K562 (cell line): ENCODE measurements around the gene SLCO3A1. TPM values are rescaled to one million over a fixed set of nuclear protein-coding genes. Genes with fewer than 3 reads are reported as not detected.

Experiments
- ATAC-seq: fragments of 200-7000 bp; cut with Tn5 transposase; 3 replicates; pipeline ENCODE4 v1.9.1; 2020; ENCODE audit warnings: moderate library complexity
- BruUV-seq: library from RNA; stranded (reverse); fragments of 400-500 nt; replicated peaks from 2 replicates; lab custom pipeline; 2021; lab: Mats Ljungman, UMichigan
- CTCF ChIA-PET: fragments of 300-600 bp; formaldehyde crosslinking; extraction: SDS; loops from one replicate; lab custom pipeline; 2021; ENCODE audit warnings: low intra/inter-chr PET ratio; lab: Yijun Ruan, JAX
- POLR2A ChIA-PET: fragments of 300-600, 350-650 bp; sonication (Branson Sonifier 250); formaldehyde crosslinking; extraction: SDS; loops from one replicate; lab custom pipeline; 2021; ENCODE audit warnings: antibody characterized with exemption, inconsistent platforms; lab: Yijun Ruan, JAX
- DNase-seq, 4 experiments: peaks; one replicate each; pipeline versions ENCODE4 v3.0.0 to v3.0.0-alpha.2; 2011 to 2018; ENCODE audit warnings: low spot score in 3 of 4, mixed read lengths in 3 of 4; ENCODE audit errors: extremely low read depth in 1 of 4
- FAIRE-seq: peaks from 2 replicates; lab custom pipeline; 2011; peaks lifted over from hg19 to GRCh38; lab: Jason Lieb, UNC
- H2AFZ ChIP-seq: 2 replicates; pipeline ENCODE4 v1.6.0; 2011; ENCODE audit warnings: low read depth, low read length, control low read depth, inconsistent platforms
- H3K27ac ChIP-seq: fragments of 200-600 bp; 3 replicates; pipeline ENCODE4 v1.8.0; 2011; ENCODE audit warnings: low read depth, mild to moderate bottlenecking, control low read depth, inconsistent platforms, low read length, moderate library complexity, mixed read lengths; ENCODE audit errors: extremely low read depth
- H3K27me3 ChIP-seq, 2 experiments: fragments of 300-600 bp in 1 of 2; 2 replicates in 1 of 2; 3 replicates in 1 of 2; pipeline versions ENCODE4 v1.6.0 to v1.8.0; 2011; ENCODE audit warnings: inconsistent platforms in 2 of 2, low read length in 2 of 2, mild to moderate bottlenecking in 1 of 2, mixed read lengths in 1 of 2, moderate library complexity in 1 of 2; ENCODE audit not compliant: control insufficient read depth in 2 of 2, insufficient read depth in 2 of 2
- H3K36me3 ChIP-seq: fragments of 300-600 bp; 3 replicates; pipeline ENCODE4 v1.8.0; 2011; ENCODE audit warnings: mild to moderate bottlenecking, low read length, inconsistent platforms; ENCODE audit not compliant: control insufficient read depth, insufficient read depth
- H3K4me1 ChIP-seq, 2 experiments: fragments of 200-600 bp in 1 of 2; replicated peaks in 1 of 2; 2 replicates in 1 of 2; 3 replicates in 1 of 2; pipeline versions ENCODE4 v1.5.1 to v1.8.0; 2011; ENCODE audit warnings: inconsistent platforms in 2 of 2, low read length in 2 of 2, mild to moderate bottlenecking in 1 of 2, mixed read lengths in 1 of 2, moderate library complexity in 1 of 2; ENCODE audit not compliant: control insufficient read depth in 2 of 2, insufficient read depth in 2 of 2
- H3K4me2 ChIP-seq: 2 replicates; pipeline ENCODE4 v1.6.1; 2011; ENCODE audit warnings: low read length, control low read depth, inconsistent platforms, mixed read lengths; ENCODE audit not compliant: insufficient read depth
- H3K4me3 ChIP-seq: fragments of 200-600 bp; sonication (generic), shearing (Covaris generic); 2 replicates; pipeline ENCODE4 v1.5.1; 2016; ENCODE audit warnings: control low read depth, inconsistent platforms
- H3K79me2 ChIP-seq: fragments of 200-600 bp; 3 replicates; pipeline ENCODE4 v1.8.0; 2011; ENCODE audit warnings: low read length, inconsistent platforms; ENCODE audit not compliant: control insufficient read depth, insufficient read depth
- H3K9ac ChIP-seq, 2 experiments: 2 replicates each; pipeline versions ENCODE4 v1.6.0 to v1.6.1; 2011; ENCODE audit warnings: low read depth in 2 of 2, low read length in 2 of 2, control low read depth in 1 of 2, inconsistent platforms in 1 of 2, mild to moderate bottlenecking in 1 of 2, mixed read lengths in 1 of 2; ENCODE audit not compliant: insufficient read depth in 1 of 2
- H3K9me1 ChIP-seq: one replicate; pipeline ENCODE4 v1.6.0; 2011; ENCODE audit warnings: inconsistent platforms, mild to moderate bottlenecking, low read length, moderate library complexity; ENCODE audit not compliant: control insufficient read depth, insufficient read depth
- H3K9me3 ChIP-seq: replicated peaks from 2 replicates; pipeline ENCODE4 v1.5.1; 2011; ENCODE audit warnings: low read depth, low read length, inconsistent platforms; ENCODE audit not compliant: control insufficient read depth, insufficient read depth
- H4K20me1 ChIP-seq: replicated peaks from 2 replicates; pipeline ENCODE4 v1.6.1; 2011; ENCODE audit warnings: low read length, inconsistent platforms, mixed read lengths; ENCODE audit not compliant: control insufficient read depth, insufficient read depth
- CBFB ChIP-seq: sonication (generic); formaldehyde crosslinking; IDR thresholded peaks from 2 replicates; pipeline ENCODE4 v1.4.0; 2020; ENCODE audit warnings: mild to moderate bottlenecking, missing genetic modification reagents
- DACH1 ChIP-seq: fragments of 450-650 bp; IDR thresholded peaks from 2 replicates; pipeline ENCODE4 v1.6.1; 2018; ENCODE audit not compliant: partially characterized antibody
- FOXJ2 ChIP-seq: fragments of 200-800 bp; sonication (Bioruptor generic); IDR thresholded peaks from 2 replicates; pipeline ENCODE4 v1.6.1; 2016; ENCODE audit warnings: missing genetic modification characterization, missing compliant biosample characterization
- NCOA6 ChIP-seq: fragments of 450-650 bp; IDR thresholded peaks from 2 replicates; pipeline ENCODE4 v1.6.1; 2017; ENCODE audit warnings: mild to moderate bottlenecking
- NEUROD1 ChIP-seq: fragments of 150-350 bp; IDR thresholded peaks from 2 replicates; pipeline ENCODE4 v1.6.1; 2014; ENCODE audit warnings: borderline replicate concordance, low read length, low read depth; ENCODE audit not compliant: partially characterized antibody
- PML ChIP-seq: IDR thresholded peaks from 2 replicates; pipeline ENCODE4 v1.6.1; 2012; ENCODE audit warnings: low read length, inconsistent platforms
- SOX6 ChIP-seq: fragments of 450-650 bp; IDR thresholded peaks from 2 replicates; pipeline ENCODE4 v1.6.1; 2014; ENCODE audit warnings: mild to moderate bottlenecking
- SP1 ChIP-seq: sonication (generic); formaldehyde crosslinking; IDR thresholded peaks from 2 replicates; pipeline ENCODE4 v1.8.1; 2022; ENCODE audit warnings: mild to moderate bottlenecking, missing genetic modification reagents
- TFAM ChIP-seq: fragments of 250-450 bp; sonication (Bioruptor Pico); conservative IDR thresholded peaks from 2 replicates; pipeline ENCODE4 v1.5.0; 2021; ENCODE audit warnings: mild to moderate bottlenecking, moderate library complexity
- WGBS: fragments of 100-300 bp; shearing (Covaris generic); methylation state at CpG from one replicate; pipeline ENCODE4 v1.1.6; 2016; ENCODE audit warnings: low coverage, mixed read lengths; ENCODE audit not compliant: insufficient coverage; ENCODE audit errors: missing lambda C conversion rate; 5-methylcytosine and 5-hydroxymethylcytosine counted together
- in situ Hi-C: fragments of 300-500 bp; cut with MboI; formaldehyde crosslinking; loops from 4 replicates; pipeline ENCODE4 v1.15.0; 2018; ENCODE audit warnings: inconsistent platforms, mixed read lengths
- intact Hi-C: fragments of 100-400 bp; cut with micrococcal nuclease; formaldehyde crosslinking; loops from 2 replicates; pipeline ENCODE4 v1.14.2; 2022
- polyA plus RNA-seq, 8 experiments: library from polyadenylated mRNA; depleted of rRNA in 4 of 8; stranded (reverse) in 5 of 8; unstranded in 3 of 8; fragments of >200 nt; fragmentation: Nextera tagmentation in 2 of 8; fragmentation: Illumina TruSeq in 1 of 8; extraction: Ambion mirVana in 2 of 8; extraction: Trizol in 1 of 8; gene quantifications; 2 replicates each; pipeline versions ENCODE4 v1.2.1 to v1.2.3, GENCODE V29; 2011 to 2014; ENCODE audit warnings: inconsistent platforms in 1 of 8, missing spikeins in 1 of 8
- total RNA-seq, 7 experiments: library from RNA; depleted of rRNA in 6 of 7; stranded (reverse); fragments of >200 nt in 6 of 7; fragmentation: Illumina TruSeq in 2 of 7; extraction: Trizol in 2 of 7; gene quantifications; 2 replicates each; pipeline versions ENCODE4 v1.2.1 to v1.2.3, GENCODE V29; 2011 to 2021; ENCODE audit warnings: low replicate concordance in 1 of 7
- TF ChIP-seq, protein P1 (sequence below): fragments of 250-450 bp; sonication (Bioruptor Pico); IDR thresholded peaks from 2 replicates; pipeline ENCODE4 v1.4.0; 2020

SLCO3A1 gene
- total and polyA plus RNA-seq, 9 of the 15 experiments (the other 6 are each of a cell fraction or from before 2014, with no cell fraction given), result 0.01 to 0.84 (median 0.06) TPM; not detected in 3

DNA sequence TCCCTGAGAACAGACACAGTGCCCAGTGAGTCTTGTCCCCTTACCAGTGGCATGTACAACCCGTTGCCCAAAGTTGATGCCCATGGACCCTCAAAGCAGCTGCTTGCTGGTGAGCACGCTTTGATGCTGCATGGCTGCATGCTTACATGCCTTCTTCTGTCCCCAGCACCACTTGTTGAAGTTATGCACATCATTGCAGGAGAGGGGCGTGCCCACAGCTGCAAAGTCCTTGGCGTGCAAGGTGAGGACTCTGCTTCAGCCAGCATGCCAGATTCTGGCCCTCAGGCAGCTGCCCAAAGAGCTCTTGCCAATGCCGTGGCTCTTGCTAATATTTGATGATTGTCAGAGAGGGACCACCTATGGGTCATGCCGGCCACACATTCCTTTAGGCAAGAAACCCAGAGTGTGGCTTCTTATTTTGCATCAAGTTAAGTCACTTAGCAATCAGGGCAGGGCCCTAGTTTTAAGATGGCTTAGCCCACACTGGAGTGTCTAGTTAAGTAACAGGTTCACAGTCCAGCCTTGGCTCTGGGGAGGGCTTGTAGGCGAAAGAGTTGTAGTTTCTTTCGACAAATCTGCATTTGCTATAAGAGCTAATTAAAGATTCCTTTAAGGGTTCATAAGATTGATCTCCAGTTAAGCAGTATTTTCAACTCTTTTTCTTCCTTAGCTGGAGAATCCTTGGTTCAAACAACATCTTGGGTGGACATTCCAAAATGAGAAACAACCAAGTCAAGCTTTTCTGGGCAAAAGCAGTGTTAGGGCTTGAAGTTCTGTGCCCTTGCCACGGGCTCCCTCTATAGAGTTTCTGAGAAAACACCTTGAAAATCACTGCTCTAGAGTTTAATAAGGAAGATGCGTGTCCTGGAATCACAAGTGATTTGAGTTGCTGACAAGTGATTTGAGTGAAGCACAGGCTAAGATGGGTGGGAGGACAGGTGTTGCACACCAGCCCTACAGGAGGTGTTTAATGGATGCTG, 128.6 kb downstream of the SLCO3A1 start:
- ChIA-PET CTCF (no interaction called here), POLR2A (no interaction called here)
- no peak for TF ChIP-seq SP1 (CRISPR knock-in tag)
- no peaks in the 10 kb centered on the region for H3K9me3 ChIP-seq
- 0% methylated on average over 10 of the region's 10 CpGs for WGBS
- no peak overlapping the region for H3K4me2 ChIP-seq
- BruUV-seq, result no TSS peak
- H3K9me1 ChIP-seq, result no peaks in the 10 kb centered on the region
- H3K27me3 ChIP-seq, result peaks cover 0 to 11% of the 10 kb centered on the region in 2 experiments; a peak in 2 of 5 replicates
- no peaks in the 10 kb centered on the region for H4K20me1 ChIP-seq
- in situ Hi-C loops, result no loop called here
- ATAC-seq (no peak), FAIRE-seq (no peak), DNase-seq (no peak)
- no peak overlapping the region for H3K9ac ChIP-seq
- no peak overlapping the region for H3K4me3 ChIP-seq
- H2AFZ ChIP-seq, result no peak overlapping the region
- H3K27ac ChIP-seq, result no peak overlapping the region
- no peaks in the 10 kb centered on the region for H3K4me1 ChIP-seq
- no peaks in the 10 kb centered on the region for H3K79me2 ChIP-seq
- no peaks in the 10 kb centered on the region for H3K36me3 ChIP-seq
- intact Hi-C loops, result no loop called here

DNA sequence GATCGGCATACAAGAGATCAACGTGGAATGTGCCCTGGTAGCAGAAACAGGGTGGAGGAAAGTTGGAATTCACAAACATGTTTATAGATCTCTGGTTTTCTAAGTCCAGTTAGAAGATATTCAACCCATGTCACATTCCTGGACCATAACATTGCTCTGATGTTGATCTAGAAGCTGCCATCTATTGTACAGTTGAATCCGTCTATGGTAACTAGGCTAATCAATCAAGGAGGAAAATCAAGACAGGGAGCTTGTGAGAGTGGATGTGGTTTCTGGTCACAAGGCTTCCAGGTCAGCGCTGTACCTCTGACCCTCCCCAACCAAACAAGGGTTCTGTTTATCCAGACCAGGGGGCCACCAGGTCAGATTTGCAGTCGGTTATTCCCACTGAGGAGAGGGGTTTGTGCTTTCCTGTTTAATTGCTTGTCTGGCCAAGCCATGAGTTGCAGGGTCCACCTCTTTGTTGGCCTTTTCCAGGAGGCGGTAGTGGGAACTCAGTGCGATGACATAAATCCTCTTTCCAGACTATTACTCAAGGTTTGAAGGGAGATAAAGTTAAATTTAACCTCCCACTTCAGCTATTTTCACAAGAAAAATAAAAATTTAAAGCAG, 130.3 kb downstream of the SLCO3A1 start:
- no peak for TF ChIP-seq DACH1
- TF ChIP-seq FOXJ2 (tag), result no peak
- TF ChIP-seq TFAM (CRISPR knock-in tag), result no peak
- no peak for TF ChIP-seq NCOA6
- no peak for TF ChIP-seq PML
- TF ChIP-seq NEUROD1, result no peak
- no peak for TF ChIP-seq SOX6
- TF ChIP-seq, protein P1, sequence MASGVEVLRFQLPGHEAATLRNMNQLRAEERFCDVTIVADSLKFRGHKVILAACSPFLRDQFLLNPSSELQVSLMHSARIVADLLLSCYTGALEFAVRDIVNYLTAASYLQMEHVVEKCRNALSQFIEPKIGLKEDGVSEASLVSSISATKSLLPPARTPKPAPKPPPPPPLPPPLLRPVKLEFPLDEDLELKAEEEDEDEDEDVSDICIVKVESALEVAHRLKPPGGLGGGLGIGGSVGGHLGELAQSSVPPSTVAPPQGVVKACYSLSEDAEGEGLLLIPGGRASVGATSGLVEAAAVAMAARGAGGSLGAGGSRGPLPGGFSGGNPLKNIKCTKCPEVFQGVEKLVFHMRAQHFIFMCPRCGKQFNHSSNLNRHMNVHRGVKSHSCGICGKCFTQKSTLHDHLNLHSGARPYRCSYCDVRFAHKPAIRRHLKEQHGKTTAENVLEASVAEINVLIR (CRISPR knock-in tag), result no peak
- TF ChIP-seq CBFB, result no peak
- H3K4me3 ChIP-seq, result no peak overlapping the region
- WGBS, result 0% methylated on average over 7 of the region's 7 CpGs
- H4K20me1 ChIP-seq, result no peaks in the 10 kb centered on the region
- ChIA-PET POLR2A (no interaction called here), CTCF (no interaction called here)
- ATAC-seq, result no peak
- peaks cover 0 to 14% of the 10 kb centered on the region in 2 experiments; a peak in 3 of 5 replicates for H3K27me3 ChIP-seq
- no peaks in the 10 kb centered on the region for H3K9me1 ChIP-seq
- no peaks in the 10 kb centered on the region for H3K36me3 ChIP-seq
- no peak overlapping the region for H3K27ac ChIP-seq
- no peak overlapping the region for H3K9ac ChIP-seq
- no TSS peak for BruUV-seq
- H3K9me3 ChIP-seq, result no peaks in the 10 kb centered on the region
- no peak overlapping the region for H2AFZ ChIP-seq
- in situ Hi-C loops, result no loop called here
- no peak overlapping the region for H3K4me2 ChIP-seq
- FAIRE-seq, result no peak
- no peak for DNase-seq
- H3K79me2 ChIP-seq, result no peaks in the 10 kb centered on the region
- intact Hi-C loops, result no loop called here
- no peaks in the 10 kb centered on the region for H3K4me1 ChIP-seq
